Adipocyte (in vitro differentiated cells): ENCODE measurements around the gene CBFA2T3.

Source experiments
- DNase-seq: peaks from one replicate; pipeline ENCODE4 v3.0.0-alpha.2; 2015; ENCODE audit warnings: low read depth
- H3K27me3 ChIP-seq: replicated peaks from 2 replicates; pipeline ENCODE4 v1.7.0; 2013; ENCODE audit warnings: mild to moderate bottlenecking, low read length, moderate library complexity; ENCODE audit not compliant: control insufficient read depth, insufficient read depth
- H3K36me3 ChIP-seq: 2 replicates; pipeline ENCODE4 v1.7.0; 2013; ENCODE audit warnings: low read length, mild to moderate bottlenecking, moderate library complexity; ENCODE audit not compliant: control insufficient read depth, insufficient read depth, severe bottlenecking
- H3K4me1 ChIP-seq: 2 replicates; pipeline ENCODE4 v1.7.0; 2013; ENCODE audit warnings: mild to moderate bottlenecking, low read length, moderate library complexity; ENCODE audit not compliant: control insufficient read depth, insufficient read depth
- H3K4me3 ChIP-seq: 2 replicates; pipeline ENCODE4 v1.7.0; 2013; ENCODE audit warnings: mild to moderate bottlenecking, low read length, moderate library complexity
- H3K9ac ChIP-seq: 2 replicates; pipeline ENCODE4 v1.7.0; 2013; ENCODE audit warnings: mild to moderate bottlenecking, low read length, moderate library complexity
- H3K9me3 ChIP-seq: 2 replicates; pipeline ENCODE4 v1.7.0; 2013; ENCODE audit warnings: mild to moderate bottlenecking, low read length, moderate library complexity; ENCODE audit not compliant: control insufficient read depth

CBFA2T3 gene

DNA sequence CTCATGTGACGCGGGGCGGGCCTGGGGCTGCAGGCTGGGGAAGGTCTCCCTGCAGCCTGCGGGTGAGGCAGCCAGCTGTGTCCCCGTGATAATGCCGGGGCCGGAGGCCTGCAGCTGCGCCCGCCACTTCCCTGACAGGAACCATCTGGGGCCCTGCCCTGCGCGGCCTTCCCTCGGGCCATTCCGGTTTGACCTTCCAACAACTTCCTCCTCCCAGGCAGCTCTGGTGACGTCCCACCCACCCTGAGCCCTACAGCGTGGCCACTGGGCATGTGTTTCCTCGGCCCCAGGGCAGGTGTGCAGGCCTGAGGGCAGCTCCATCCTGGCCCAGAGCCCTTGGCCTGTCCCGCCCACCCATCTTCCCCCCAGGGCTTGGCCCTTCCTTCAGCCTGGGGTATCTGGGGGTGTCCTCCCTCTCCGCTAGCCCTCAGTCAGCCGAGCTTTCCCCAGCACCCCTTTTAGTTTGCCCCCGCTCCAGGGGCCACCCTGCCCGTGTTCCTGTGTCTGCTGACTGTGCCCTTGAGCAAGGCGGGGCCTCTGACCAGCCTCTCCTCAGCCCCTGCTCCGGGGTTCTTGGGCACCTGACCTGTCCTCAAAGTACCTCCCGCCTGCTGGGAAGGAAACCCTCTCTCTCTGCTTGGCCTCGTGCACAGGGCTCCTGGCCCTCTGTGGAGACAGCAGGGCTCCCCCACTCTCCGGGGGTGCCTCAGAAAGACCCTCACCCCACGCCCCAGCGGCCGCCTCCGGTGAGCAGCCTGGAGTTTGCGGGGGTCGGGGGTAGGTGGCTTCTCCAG lies at the start of gene CBFA2T3:
Gene CBFA2T3, minus strand, starts transcription at position 190 of the 794 bp plus-strand sequence. CDS start 400 bp downstream, outside the sequence.
- Histone ChIP-seq H3K4me3 (no peak within 1 kb of the TSS), H3K9me3 (no peaks in the 10 kb centered on the region), H3K4me1 (no peaks in the 10 kb centered on the region), H3K9ac (no peak within 1 kb of the TSS), H3K27me3 (peaks cover 43% of the 10 kb centered on the region), H3K36me3 (no peaks in the 10 kb centered on the region)
- DNase-seq = no peak

DNA sequence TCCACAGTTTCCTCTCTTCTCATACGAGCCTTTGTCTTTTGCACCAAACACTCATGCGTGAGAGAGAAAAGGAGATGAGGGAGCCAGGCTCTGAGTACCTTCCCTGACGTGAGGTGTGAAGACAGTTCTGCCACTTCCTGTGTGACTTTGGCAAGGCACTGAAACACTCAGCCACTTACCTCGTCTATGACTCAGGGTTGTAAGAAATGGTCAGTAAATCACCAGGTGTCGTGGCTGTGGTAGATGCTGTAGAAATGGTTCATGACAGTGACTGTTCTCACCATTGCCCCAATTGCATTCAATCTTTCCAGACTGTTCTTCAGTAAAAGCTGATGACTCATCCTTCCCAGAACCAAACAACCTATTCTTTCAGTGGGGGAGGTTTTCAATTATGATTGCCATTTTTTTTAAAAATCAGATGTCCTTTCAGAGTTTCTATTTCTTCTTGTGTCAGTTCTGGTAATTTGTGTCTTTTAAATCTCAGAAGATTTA lies 49.2 kb upstream of the CBFA2T3 start:
- Histone ChIP-seq H3K27me3 (peaks cover 12% of the 10 kb centered on the region), H3K4me1 (no peaks in the 10 kb centered on the region), H3K36me3 (no peaks in the 10 kb centered on the region), H3K4me3 (no peak overlapping the region), H3K9me3 (peaks cover 37% of the 10 kb centered on the region), H3K9ac (no peak overlapping the region)
- DNase-seq = no peak

GRCh38 chr16:89025636-89026035 lies 48.6 kb upstream of the CBFA2T3 start:
- no peak for DNase-seq
- H3K4me1 ChIP-seq = no peaks in the 10 kb centered on the region
- H3K4me3 ChIP-seq = no peak overlapping the region
- peaks cover 17% of the 10 kb centered on the region for H3K27me3 ChIP-seq
- no peak overlapping the region for H3K9ac ChIP-seq
- no peaks in the 10 kb centered on the region for H3K36me3 ChIP-seq
- H3K9me3 ChIP-seq = peaks cover 32% of the 10 kb centered on the region

DNA sequence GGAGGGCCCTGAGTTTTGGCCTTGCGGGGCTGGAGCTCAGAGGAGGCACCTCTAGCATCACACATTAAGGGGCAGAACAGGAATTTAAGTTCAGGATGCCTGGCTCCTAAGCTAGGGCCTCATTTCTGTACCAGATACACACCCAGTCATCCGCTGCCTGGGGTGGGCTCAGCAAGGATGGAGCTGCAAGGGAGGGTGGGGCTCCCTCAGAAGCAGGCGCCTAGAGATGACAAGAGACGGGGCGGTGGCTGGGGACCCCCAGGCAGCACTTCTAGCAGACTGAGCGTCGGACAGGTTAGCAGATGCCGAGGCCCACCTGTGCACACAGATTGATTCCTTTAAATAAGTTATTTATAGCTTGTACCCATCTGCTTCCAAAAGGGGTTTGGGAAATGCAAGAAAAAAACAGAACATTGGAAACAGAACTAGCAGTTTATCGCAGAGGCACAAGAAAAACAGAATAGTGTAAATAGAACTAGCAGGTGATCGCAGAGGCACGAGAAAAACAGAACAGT lies 47.6 kb upstream of the CBFA2T3 start:
- DNase-seq = no peak
- Histone ChIP-seq H3K4me1 (no peaks in the 10 kb centered on the region), H3K9me3 (peaks cover 31% of the 10 kb centered on the region), H3K36me3 (no peaks in the 10 kb centered on the region), H3K9ac (no peak overlapping the region), H3K4me3 (no peak overlapping the region), H3K27me3 (peaks cover 27% of the 10 kb centered on the region)

DNA sequence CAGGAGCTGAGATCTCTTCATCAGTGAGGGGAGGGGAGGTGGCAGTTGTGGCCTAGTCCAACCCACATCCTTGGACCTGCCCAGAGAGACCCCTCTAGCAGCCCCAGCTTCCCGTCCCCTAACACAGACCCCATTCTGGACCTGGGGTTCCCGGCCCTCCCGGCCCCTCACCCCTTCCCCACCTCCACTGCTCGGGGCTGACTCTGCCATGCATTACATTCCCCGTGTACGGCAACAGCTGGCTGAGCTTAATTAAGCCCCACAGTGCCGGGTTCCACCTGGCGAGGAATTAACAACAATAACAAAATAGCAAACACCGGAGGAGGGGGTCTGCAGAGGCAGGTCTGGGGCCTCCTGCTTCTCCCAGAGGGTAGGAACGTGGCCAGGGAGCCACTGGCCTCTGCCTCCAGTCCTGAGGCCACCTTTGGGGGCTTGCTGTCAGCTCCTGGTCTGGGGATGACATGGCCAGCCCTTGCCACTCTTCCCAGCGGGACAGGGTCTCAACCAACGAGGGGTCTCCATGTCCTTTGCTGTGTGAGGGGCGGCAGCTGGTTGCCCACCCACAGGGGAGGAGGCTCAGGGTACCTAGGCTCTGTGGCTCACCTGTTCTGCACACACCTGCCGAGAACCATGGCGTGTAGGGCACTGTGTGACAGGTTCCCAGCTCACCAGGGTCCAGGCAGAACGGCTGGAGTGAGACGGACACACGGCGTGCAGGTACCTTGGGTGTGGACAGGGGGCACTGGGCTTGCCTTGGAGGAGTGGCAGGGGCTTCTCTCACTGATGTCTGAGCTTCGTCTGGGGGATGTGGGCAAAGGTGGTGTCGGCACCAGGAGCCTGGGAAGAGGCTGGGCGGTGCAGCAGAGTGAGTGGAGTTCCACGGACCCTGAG lies 46.9 kb upstream of the CBFA2T3 start:
- H3K27me3 ChIP-seq = peaks cover 29% of the 10 kb centered on the region
- H3K36me3 ChIP-seq = no peaks in the 10 kb centered on the region
- no peak overlapping the region for H3K4me3 ChIP-seq
- peaks cover 31% of the 10 kb centered on the region for H3K9me3 ChIP-seq
- no peaks in the 10 kb centered on the region for H3K4me1 ChIP-seq
- no peak for DNase-seq
- no peak overlapping the region for H3K9ac ChIP-seq

- Histone ChIP-seq H3K4me1 (no peaks in the 10 kb centered on the region), H3K9me3 (peaks cover 31% of the 10 kb centered on the region), H3K36me3 (no peaks in the 10 kb centered on the region), H3K4me3 (no peak overlapping the region), H3K27me3 (peaks cover 36% of the 10 kb centered on the region), H3K9ac (no peak overlapping the region)
- DNase-seq = no peak
Observed at GRCh38 chr16:89023151-89023551, 46.1 kb upstream of the CBFA2T3 start.

DNA sequence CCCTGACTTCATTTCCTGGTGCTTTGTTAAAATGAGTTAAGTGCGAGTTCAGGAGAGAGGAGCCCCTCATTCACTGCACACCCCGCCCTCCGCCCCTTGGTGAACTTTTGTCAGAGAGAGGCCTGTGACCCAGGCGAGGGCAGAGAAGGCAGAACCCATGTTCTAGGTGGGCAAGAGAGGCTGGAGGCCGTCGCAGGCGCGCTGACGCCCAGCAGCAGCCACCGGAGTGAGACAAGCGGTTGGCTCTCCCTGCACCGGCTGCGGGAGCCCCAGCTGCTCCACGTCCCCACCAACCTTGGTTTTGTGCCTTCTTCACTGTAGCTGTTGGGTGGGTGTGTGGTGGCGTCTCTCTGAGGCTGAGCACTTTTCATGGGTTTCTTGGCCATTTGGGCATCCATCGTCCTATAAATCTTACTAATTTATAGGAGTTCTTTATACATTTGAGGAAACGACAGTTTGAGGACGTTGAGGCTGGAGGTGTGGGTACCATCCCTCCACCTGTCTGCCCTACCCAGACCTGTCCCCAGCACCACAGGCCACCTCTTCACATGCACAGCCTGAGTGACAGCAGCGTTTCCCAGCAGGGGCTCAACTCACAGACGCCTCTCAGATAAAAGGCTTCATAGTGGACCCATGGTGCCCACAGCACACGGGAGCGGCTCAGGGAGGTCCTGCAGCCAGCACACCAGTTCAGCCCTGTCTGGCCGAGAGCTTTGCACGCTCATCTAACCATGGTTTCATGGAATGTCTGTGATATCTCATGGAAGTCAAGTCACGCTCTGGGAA lies 45.2 kb upstream of the CBFA2T3 start:
- peaks cover 25% of the 10 kb centered on the region for H3K9me3 ChIP-seq
- H3K27me3 ChIP-seq = peaks cover 37% of the 10 kb centered on the region
- no peaks in the 10 kb centered on the region for H3K36me3 ChIP-seq
- H3K4me3 ChIP-seq = no peak overlapping the region
- no peak for DNase-seq
- no peak overlapping the region for H3K9ac ChIP-seq
- no peaks in the 10 kb centered on the region for H3K4me1 ChIP-seq

- H3K4me3 ChIP-seq = no peak overlapping the region
- peaks cover 37% of the 10 kb centered on the region for H3K27me3 ChIP-seq
- H3K4me1 ChIP-seq = no peaks in the 10 kb centered on the region
- no peak for DNase-seq
- no peak overlapping the region for H3K9ac ChIP-seq
- H3K9me3 ChIP-seq = peaks cover 13% of the 10 kb centered on the region
- no peaks in the 10 kb centered on the region for H3K36me3 ChIP-seq
Observed at GRCh38 chr16:89020925-89021595, 44.1 kb upstream of the CBFA2T3 start.

GRCh38 chr16:89020068-89020924 lies 43.3 kb upstream of the CBFA2T3 start:
- Histone ChIP-seq H3K9me3 (peaks cover 7% of the 10 kb centered on the region), H3K4me1 (no peaks in the 10 kb centered on the region), H3K9ac (no peak overlapping the region), H3K27me3 (peaks cover 37% of the 10 kb centered on the region), H3K36me3 (no peaks in the 10 kb centered on the region), H3K4me3 (no peak overlapping the region)
- DNase-seq = no peak

DNA sequence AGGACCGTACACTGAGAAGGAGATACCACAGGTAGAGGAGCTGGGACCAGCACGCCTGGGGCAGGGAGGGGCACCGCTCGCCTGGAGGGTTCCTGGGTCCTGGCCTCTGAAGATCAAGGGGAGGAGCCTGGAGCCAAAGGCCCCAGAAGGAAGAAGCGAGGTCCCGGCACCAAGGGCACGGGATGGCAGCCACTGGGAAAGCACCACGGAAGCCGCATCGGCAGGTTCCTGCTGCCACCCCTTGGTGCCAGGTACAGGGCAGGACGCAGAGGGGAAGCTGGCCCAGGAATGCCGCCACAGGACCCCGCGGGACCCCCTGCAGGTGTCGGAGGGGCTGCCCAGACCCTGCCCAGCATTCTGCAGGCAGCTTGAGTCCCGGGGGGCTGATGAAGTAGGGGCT lies 42.5 kb upstream of the CBFA2T3 start:
- no peaks in the 10 kb centered on the region for H3K36me3 ChIP-seq
- H3K4me3 ChIP-seq = no peak overlapping the region
- H3K27me3 ChIP-seq = peaks cover 35% of the 10 kb centered on the region
- no peaks in the 10 kb centered on the region for H3K9me3 ChIP-seq
- H3K9ac ChIP-seq = no peak overlapping the region
- H3K4me1 ChIP-seq = no peaks in the 10 kb centered on the region
- no peak for DNase-seq
